GM20431 (cell line): ENCODE data around the gene PHACTR1.

Experiments used
- in situ Hi-C: fragments of 300-500 bp; cut with MseI, MboI; formaldehyde crosslinking; loops from one replicate; pipeline ENCODE4 v1.15.0; 2020; ENCODE audit warnings: low sequenced_read_pairs; ENCODE audit not compliant: unreplicated experiment

Gene PHACTR1

DNA sequence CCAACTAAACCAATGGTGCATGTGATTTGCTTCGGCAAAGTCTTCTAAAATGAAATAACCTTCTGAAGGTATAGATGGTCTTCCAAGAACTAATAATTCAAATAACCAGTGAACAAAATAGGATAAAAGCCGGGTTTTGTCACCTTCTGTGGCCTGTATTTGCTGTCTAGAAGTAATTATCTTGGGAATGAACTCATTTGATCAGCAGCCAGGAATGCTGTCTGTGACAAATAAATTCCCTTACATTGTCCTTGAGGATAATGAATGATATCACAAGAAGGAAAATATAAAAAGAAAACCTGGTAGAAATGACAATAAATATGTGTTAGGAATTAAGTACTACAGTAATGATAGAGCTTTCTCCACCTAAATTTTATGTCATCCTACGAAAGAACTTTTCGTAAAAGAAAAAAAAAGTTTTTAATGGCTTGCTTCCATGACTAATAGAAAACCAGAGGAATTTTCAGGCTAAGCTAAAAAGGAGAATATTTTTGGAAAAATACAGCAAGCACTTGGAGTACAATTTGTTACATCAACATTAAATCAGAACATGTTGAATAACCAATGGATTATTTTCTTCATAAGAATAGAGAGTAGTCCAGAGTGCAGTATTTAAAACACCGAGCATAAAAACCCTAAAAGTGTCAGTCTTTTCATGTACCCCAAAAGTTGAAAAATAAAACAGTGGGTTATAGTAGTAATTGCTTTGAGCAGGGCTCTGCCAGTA is 364.1 kb downstream of the PHACTR1 start:
- in situ Hi-C loops = no loop called here

- in situ Hi-C loops = no loop called here
These were observed 364.6 kb downstream of the PHACTR1 start for GRCh38 chr6:13081189-13081563.

DNA sequence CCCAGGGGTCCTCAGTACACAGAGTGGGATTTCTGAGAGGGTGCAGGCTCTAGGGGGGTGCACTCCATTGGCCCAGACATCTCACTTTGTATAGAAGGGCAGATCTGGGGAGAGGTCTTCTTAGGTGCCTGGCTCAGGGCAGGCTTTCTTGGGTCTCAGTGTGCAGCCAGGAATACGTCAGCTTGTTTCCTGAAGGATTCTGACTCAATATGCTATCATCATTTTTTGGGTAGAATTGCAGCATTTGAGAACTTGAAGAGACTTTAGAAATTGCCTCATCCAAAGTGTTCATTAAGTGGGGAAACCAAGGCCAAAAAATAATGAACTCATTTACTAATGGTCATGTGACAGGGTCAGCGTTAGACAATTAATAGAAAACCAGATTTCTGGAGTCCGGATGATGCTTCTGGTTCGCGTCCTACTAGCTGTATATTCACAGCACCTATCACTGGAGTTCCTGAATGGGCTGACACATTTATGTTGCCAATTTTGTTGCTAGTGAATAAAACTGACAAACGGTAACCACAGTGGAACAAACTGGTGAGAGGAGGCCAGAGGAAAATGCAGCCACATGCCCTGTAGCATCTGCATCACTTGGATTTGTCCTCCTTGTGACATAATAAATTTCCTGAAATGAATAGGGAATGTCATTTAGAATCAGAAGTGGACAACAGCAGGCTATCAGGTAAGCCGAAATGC is 372.9 kb downstream of the PHACTR1 start:
- in situ Hi-C loops = no loop called here

GRCh38 chr6:13091192-13091591 is 374.6 kb downstream of the PHACTR1 start:
- in situ Hi-C loops = no loop called here

DNA sequence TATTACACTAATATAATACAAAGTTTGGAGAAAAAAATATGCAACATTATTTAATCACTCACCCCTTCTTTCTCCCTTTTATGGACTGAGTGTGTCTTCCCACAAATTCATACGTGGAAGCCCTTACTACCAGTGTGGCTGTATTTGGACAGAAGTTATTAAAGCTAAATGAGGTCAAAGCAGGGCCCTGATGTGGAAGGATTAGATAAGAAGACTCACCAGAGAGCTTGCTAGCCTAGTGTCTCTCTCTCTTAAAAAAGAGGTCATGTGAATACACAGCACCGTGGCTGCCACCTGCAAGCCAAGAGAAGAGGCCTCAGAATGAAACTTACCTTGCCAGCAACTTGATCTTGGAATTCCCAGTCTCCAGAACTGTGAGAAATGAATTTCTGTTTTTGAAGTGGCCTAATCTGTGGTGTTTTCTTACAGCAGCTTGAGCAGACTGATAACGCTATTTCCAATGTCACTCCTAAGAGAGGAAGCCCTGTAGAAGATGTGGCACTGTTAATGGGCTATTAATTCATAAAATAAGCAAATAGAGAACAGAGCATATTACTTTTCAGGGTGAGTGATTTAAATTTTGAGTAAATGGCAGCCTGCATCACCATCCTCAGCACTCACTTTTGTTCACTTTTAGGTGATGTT is 378.3 kb downstream of the PHACTR1 start:
- in situ Hi-C loops = no loop called here

DNA sequence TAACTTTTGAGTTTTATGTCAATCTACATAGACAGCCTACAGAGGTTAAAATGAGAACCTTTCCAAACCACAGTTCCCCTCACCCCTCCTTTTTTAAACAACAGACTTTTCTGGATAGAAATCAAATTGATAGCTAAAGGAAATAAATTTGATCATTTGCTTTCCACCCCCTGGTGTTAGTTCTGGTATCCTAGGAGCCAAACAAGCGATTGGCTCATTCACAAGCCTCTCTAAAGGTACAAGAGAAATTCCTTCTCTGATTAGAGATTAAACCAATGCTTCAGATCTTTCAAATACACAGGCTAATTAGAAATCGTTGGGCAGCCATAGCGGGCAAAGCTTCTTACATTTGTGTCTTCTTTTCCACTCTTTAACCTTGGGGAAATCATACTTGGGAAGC is 379.5 kb downstream of the PHACTR1 start:
- in situ Hi-C loops = no loop called here

DNA sequence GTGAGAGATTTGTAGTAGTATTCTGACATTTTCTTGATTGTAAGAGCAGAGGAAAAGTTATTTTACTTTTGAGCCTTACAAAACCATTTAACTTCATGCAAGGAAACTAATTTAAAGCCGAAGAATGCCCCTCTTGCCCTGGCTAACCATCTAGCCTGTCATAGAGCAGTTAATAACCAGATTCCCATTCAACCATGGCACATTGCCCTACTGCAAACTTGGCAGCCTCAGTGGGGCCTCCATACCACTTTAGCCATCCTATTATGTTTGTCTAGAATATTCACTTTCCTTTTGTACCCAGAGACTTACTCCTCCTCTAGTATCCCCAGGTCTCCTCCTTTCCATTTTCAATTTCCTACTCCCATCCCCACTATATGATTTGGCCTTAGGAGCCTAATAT is 380.9 kb downstream of the PHACTR1 start:
- in situ Hi-C loops = no loop called here

DNA sequence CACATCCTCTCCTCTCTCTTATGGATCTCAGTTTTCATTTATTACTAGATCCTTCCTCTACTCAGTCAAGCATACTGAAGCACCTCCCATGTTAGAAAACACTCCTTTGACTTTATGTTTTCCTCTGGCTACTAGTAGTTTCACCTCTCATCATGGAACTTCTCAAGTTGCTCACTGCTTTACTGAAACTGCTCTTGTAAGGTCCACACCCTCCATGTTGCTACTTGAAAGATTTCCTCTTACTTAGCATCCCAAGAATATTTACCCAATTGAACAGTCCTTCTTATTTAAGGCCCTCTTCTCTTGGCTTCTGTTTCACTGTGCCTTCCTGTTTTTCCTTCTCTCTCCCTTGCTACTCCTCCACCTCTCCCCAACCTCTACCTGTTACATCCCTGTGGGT is 381.4 kb downstream of the PHACTR1 start:
- in situ Hi-C loops = no loop called here

GRCh38 chr6:13098793-13099570 is 382.4 kb downstream of the PHACTR1 start:
- in situ Hi-C loops = no loop called here

GRCh38 chr6:13099771-13100170 is 383.2 kb downstream of the PHACTR1 start:
- in situ Hi-C loops = no loop called here

- in situ Hi-C loops = no loop called here
These were observed 384.8 kb downstream of the PHACTR1 start for GRCh38 chr6:13101409-13101808.

GRCh38 chr6:13101985-13102384 is 385.4 kb downstream of the PHACTR1 start:
- in situ Hi-C loops = no loop called here

GRCh38 chr6:13103169-13103568 is 386.6 kb downstream of the PHACTR1 start:
- in situ Hi-C loops = no loop called here

DNA sequence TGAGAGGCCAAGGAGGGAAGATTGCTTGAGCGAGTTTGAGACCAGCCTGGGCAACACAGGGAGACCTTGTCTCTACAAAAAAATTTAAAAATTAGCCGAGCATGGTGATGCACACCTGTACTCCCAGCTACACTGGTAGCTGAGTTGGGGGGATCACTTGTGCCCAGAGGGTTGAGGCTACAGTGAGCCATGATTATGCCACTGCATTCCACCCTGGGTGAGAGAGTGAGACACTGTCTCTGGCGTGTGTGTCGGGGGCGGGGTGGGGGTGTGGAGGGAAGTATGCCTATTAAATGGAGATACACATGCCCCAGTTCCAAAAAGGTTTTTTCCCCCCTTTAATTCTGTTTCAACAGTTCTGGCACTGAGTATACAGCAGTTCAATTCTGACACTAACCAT is 388.6 kb downstream of the PHACTR1 start:
- in situ Hi-C loops = no loop called here

GRCh38 chr6:13112921-13113320 is 396.4 kb downstream of the PHACTR1 start:
- in situ Hi-C loops = no loop called here

GRCh38 chr6:13113376-13113775 is 396.8 kb downstream of the PHACTR1 start:
- in situ Hi-C loops = no loop called here

DNA sequence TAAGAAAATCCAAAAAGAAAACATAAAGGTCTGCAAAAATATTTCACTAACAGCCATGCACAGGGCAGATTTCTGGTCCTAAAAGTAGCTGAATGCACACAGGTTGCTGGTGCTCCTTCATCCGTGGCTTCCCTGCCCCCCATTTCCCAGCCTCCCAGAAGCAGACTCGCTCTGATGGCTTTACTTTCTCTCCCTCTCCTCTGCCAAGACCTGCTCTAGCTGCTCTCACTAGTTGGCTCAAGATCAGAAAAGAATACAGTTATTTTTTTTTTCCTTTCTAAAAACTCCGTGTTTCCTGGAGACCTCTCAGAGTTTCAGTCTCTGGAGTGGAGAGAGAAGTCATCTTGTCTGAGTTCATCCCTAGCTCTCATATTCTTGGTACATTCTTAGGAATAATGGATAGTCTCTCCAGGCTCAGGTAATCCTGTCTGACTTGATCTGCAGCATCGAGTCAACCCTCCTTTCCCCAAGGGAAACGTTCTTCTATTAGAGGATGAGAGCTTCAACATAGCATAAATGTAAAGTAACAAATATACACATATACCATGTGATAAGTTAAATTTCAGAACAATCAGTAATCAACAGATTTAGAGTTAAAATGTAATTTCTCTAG is 397.5 kb downstream of the PHACTR1 start:
- in situ Hi-C loops = no loop called here

DNA sequence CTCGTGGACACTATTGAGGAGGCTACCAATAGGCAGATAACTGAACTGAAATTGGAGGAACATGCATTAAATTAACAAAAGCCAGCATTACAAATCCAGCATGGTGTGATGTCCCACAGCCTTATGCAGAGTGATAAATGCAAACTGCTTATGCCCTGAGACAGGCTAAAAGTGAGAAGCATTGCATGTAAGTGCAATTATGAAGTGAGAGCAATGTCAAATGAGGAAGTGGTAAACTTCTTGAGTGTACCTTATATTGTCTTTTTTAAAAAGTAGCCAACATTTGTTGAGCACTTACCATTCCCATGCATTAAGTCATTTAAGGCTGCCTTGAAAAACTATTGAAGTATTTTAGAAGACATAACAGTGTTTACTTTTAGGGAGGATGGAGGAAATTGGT is 399.6 kb downstream of the PHACTR1 start:
- in situ Hi-C loops = no loop called here

DNA sequence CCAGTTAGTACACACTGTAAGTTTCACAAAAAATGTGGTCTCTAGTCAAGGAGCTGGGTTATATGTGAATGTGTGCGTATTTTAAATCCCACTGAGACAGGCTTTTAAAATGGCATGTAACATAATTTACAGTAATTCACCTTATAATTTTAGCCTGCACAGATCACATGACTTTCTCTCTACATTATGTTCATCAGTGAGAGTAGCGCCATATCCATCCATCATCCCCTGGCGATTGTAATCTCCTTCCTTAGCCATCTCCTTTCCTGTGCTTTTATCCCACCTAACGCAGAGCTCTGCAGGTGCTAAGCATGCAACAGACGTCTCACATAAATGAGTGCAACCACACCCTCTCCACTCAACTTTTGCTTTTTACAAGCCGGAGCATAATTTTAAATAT is 401.0 kb downstream of the PHACTR1 start:
- in situ Hi-C loops = no loop called here

DNA sequence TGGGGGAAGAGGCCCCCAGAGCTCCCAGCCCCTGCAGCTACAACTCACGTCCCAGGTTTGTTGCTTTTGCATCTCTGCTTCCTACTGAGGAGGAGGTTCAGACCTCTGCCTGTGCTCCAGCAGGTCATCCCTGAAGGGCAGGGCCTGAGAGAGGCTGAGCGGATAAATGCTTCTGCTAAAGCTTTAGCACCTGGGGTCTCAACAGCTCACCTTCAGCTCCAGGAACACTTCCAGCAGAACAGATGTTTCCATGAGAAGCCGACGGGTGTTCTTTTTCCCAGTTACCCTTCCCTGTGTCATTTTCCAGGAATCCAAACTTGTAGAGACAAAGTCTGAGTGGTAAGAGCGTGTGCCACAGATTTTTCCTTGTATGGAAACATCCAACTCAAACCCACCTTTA is 403.0 kb downstream of the PHACTR1 start:
- in situ Hi-C loops = no loop called here
